Stimulated activated CD8-positive, alpha-beta memory T cell treated with anti-CD3 and anti-CD28 coated beads, Interleukin-4, amount 100 ng/mL, for 4 hours (primary cell): Measurements from ENCODE around the gene KRTAP9-9.
"Not testable (repeated sequence)": the region's sequence is repeated elsewhere in the genome, so short reads cannot be mapped to it uniquely, and the experiment has no call there.

ENCODE experiments used
- DNase-seq, 2 donors: peaks; one replicate each; pipeline ENCODE4 v3.0.0-alpha.2; 2020; ENCODE audit warnings: low read depth in 2 of 2, low spot score in 1 of 2

KRTAP9-9 gene

GRCh38 chr17:41264599-41264998 lies 9.4 kb downstream of the KRTAP9-9 start:
- no peak for DNase-seq

GRCh38 chr17:41265078-41265477 lies 9.9 kb downstream of the KRTAP9-9 start, which contains the start of gene KRTAP9-6:
Gene KRTAP9-6 (plus strand): TSS chr17:41265378. CDS start chr17:41265378, 0 bp downstream.
- DNase-seq: no peak

GRCh38 chr17:41267711-41268110 lies 12.5 kb downstream of the KRTAP9-9 start:
- no peak for DNase-seq

GRCh38 chr17:41271323-41271722 lies 16.1 kb downstream of the KRTAP9-9 start:
- DNase-seq: not testable (repeated sequence)

- no peak for DNase-seq
These were observed 16.7 kb downstream of the KRTAP9-9 start for GRCh38 chr17:41271858-41272257.

GRCh38 chr17:41275648-41276190 lies 20.5 kb downstream of the KRTAP9-9 start, which contains the start of gene KRTAP9-7:
Gene KRTAP9-7 (plus strand): TSS chr17:41275698. CDS start chr17:41275698, 0 bp downstream.
- not testable (repeated sequence) for DNase-seq

GRCh38 chr17:41278176-41278955 lies 23.2 kb downstream of the KRTAP9-9 start:
- DNase-seq: no peak

- DNase-seq: no peak
These were observed 28.9 kb downstream of the KRTAP9-9 start for GRCh38 chr17:41284043-41284442.

GRCh38 chr17:41284546-41284945 lies 29.4 kb downstream of the KRTAP9-9 start:
- no peak for DNase-seq

- DNase-seq: no peak
These were observed 31.9 kb downstream of the KRTAP9-9 start for GRCh38 chr17:41287050-41287449.

- no peak for DNase-seq
These were observed 38.8 kb downstream of the KRTAP9-9 start for GRCh38 chr17:41294016-41294415.

GRCh38 chr17:41296846-41297245 lies 41.7 kb downstream of the KRTAP9-9 start:
- DNase-seq: no peak

- DNase-seq: no peak
These were observed 43.4 kb downstream of the KRTAP9-9 start for GRCh38 chr17:41298458-41299135.

GRCh38 chr17:41301204-41301790 lies 46.1 kb downstream of the KRTAP9-9 start:
- DNase-seq: no peak

GRCh38 chr17:41301916-41302901 lies 47.0 kb downstream of the KRTAP9-9 start, which contains the start of gene KRTAP29-1:
Gene KRTAP29-1 (minus strand): TSS chr17:41302851. CDS start chr17:41302851, 0 bp downstream.
- DNase-seq: no peak

- no peak for DNase-seq
These were observed 47.8 kb downstream of the KRTAP9-9 start for GRCh38 chr17:41302981-41303380.

GRCh38 chr17:41304091-41304490 lies 48.9 kb downstream of the KRTAP9-9 start:
- DNase-seq: no peak
